ENCODE data around the gene RBM26. TPM values are rescaled to one million over a fixed set of nuclear protein-coding genes. Genes with fewer than 3 reads are reported as not detected.
A peak's percentile ranks its signal among the peaks of the same experiment; 100 is the strongest.
"Not testable (repeated sequence)": the region's sequence is repeated elsewhere in the genome, so short reads cannot be mapped to it uniquely, and the experiment has no call there.

Gene RBM26
- total RNA-seq, 2 donors from 2014 or later, result 62.5 to 69.2 TPM

GRCh38 chr13:79297128-79297527 is 108.9 kb downstream of the RBM26 start:
- Mint-ChIP-seq H3K4me3 (no peak overlapping the region), H3K4me1 (ENCODE audit: low read depth) (no peaks in the 10 kb centered on the region), H3K9me3 (peaks cover 1 to 2% of the 10 kb centered on the region in 2 donors), H3K36me3 (ENCODE audit: insufficient read depth in 2 of 2) (peaks cover 0 to 2% of the 10 kb centered on the region in 2 donors), H3K27me3 (ENCODE audit: low read depth) (peaks cover 19% of the 10 kb centered on the region), H3K27ac (no peak overlapping the region)
- no peak for DNase-seq
- no peak for ATAC-seq (replicated peaks in 1 of 2)

DNA sequence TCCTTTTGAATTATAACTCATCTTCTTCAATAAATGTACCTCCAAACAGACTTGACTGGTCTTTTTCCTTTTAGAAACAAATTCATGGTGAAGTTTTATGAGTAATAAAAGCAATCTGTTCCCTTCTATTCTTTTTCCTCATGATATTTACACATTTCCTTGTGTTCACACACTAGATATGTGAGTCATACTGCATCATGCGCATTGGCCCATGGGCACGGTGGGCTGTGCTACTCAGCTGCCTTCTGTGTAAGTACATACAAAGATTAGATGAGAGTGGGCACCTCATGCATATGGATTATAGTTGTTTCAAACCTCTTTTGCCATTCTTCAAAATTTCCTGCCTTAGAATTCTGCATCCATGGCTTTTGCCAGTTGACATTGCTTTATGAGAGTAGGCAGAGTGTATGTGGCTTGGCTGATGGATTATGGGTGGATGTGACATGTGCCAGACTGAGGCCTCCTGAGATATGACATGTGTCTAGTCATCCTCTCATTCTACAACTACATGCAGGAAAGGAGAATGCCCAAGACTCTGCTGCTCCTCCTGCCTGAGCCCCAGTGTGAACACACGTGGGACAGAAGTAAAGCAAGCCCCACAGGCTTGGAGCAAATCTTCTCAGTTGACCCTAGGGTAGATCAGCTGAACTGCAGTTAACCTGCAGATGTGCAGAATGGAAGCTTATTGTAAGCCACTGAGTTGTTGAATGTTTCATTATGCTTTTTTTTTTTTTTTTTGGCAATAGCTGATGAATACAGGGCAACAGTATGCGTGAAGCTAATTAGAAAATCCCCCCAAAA is 109.9 kb downstream of the RBM26 start:
- Mint-ChIP-seq H3K4me1 (ENCODE audit: low read depth) (no peaks in the 10 kb centered on the region), H3K27me3 (ENCODE audit: low read depth) (peaks cover 10% of the 10 kb centered on the region), H3K9me3 (peaks cover 1% of the 10 kb centered on the region in 2 donors), H3K4me3 (no peak overlapping the region), H3K27ac (no peak overlapping the region), H3K36me3 (ENCODE audit: insufficient read depth in 2 of 2) (peaks cover 0 to 1% of the 10 kb centered on the region in 2 donors)
- DNase-seq (no peak), ATAC-seq (replicated peaks in 1 of 2) (no peak)

- ATAC-seq (replicated peaks in 1 of 2), result no peak
- H3K9me3 Mint-ChIP-seq, result no peaks in the 10 kb centered on the region
- no peak overlapping the region for H3K4me3 Mint-ChIP-seq
- no peak for DNase-seq
- no peaks in the 10 kb centered on the region for H3K36me3 Mint-ChIP-seq (ENCODE audit: insufficient read depth in 2 of 2)
- no peak overlapping the region for H3K27ac Mint-ChIP-seq
- no peaks in the 10 kb centered on the region for H3K4me1 Mint-ChIP-seq (ENCODE audit: low read depth)
- peaks cover 6% of the 10 kb centered on the region for H3K27me3 Mint-ChIP-seq (ENCODE audit: low read depth)
Observed at GRCh38 chr13:79290595-79291244, 115.3 kb downstream of the RBM26 start.

DNA sequence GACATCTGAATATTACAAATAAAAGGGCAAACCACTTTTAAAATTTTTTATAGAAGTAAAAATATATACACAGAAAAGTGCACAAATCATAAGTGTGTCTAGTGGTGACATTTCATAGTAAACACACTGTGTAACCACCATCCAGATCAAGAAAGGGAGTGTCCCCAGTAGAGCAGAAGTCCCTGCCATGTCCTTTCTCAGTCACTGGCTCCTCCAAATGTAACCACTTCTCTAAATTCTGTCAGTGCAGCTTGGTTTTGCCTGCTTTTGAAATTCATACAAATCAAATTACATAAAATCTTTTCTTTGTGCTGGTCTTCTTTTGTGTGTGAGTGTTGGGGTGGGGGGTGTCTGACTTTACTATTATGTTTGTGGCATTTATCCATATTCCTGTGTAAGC is 116.5 kb downstream of the RBM26 start:
- no peaks in the 10 kb centered on the region for H3K4me1 Mint-ChIP-seq (ENCODE audit: low read depth)
- no peaks in the 10 kb centered on the region for H3K36me3 Mint-ChIP-seq (ENCODE audit: insufficient read depth in 2 of 2)
- DNase-seq (no peak), ATAC-seq (replicated peaks in 1 of 2) (no peak)
- H3K9me3 Mint-ChIP-seq, result no peaks in the 10 kb centered on the region
- no peak overlapping the region for H3K4me3 Mint-ChIP-seq
- no peaks in the 10 kb centered on the region for H3K27me3 Mint-ChIP-seq (ENCODE audit: low read depth)
- no peak overlapping the region for H3K27ac Mint-ChIP-seq

GRCh38 chr13:79287939-79288795 is 117.9 kb downstream of the RBM26 start:
- Mint-ChIP-seq H3K9me3 (no peaks in the 10 kb centered on the region), H3K27ac (no peak overlapping the region), H3K27me3 (ENCODE audit: low read depth) (no peaks in the 10 kb centered on the region), H3K36me3 (ENCODE audit: insufficient read depth in 2 of 2) (no peaks in the 10 kb centered on the region), H3K4me1 (ENCODE audit: low read depth) (no peaks in the 10 kb centered on the region), H3K4me3 (no peak overlapping the region)
- ATAC-seq (replicated peaks in 1 of 2), result no peak
- DNase-seq, result no peak

DNA sequence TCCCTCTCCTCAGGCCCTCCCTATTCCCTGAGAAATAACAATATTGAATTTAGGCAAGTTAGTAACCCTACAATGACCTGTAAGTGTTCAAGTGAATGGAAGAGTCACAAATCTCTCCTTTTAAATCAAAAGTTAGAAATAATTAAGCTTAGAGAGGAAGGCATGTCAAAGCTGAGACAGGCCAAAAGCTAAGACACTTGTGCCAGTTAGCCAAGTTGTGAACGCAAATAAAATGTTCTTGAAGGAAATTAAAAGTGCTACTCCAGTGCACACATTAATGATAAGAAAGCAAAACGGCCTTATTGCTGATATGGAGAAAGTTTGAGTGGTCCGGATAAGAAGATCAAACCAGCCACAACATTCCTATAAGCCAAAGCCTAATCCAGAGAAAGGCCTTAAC is 120.9 kb downstream of the RBM26 start:
- ATAC-seq (replicated peaks in 1 of 2) (no peak), DNase-seq (no peak)
- Mint-ChIP-seq H3K9me3 (no peaks in the 10 kb centered on the region), H3K4me1 (ENCODE audit: low read depth) (no peaks in the 10 kb centered on the region), H3K36me3 (ENCODE audit: insufficient read depth in 2 of 2) (no peaks in the 10 kb centered on the region), H3K27me3 (ENCODE audit: low read depth) (no peaks in the 10 kb centered on the region), H3K4me3 (no peak overlapping the region), H3K27ac (no peak overlapping the region)

DNA sequence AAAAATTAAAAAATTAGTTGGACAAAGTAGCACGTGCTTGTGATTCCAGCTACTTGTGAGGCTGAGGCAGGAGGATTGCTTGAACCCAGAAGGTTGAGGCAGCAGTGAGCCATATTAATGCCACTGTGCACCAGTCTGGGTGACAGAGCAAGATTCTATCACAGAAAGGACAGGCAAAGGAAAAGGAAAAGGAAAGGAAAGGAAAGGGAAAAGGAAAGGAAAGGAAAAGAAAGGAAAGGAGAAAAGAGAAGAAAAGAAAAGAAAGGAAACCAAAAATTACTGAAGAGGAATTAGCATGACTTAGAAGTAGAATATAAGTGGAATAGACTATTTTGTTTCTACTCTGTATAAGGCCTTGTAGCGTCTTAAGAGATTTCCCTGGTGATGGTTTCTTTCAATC is 122.3 kb downstream of the RBM26 start:
- DNase-seq (no peak), ATAC-seq (replicated peaks in 1 of 2) (no peak)
- Mint-ChIP-seq H3K9me3 (no peaks in the 10 kb centered on the region), H3K36me3 (ENCODE audit: insufficient read depth in 2 of 2) (no peaks in the 10 kb centered on the region), H3K4me3 (no peak overlapping the region), H3K27me3 (ENCODE audit: low read depth) (no peaks in the 10 kb centered on the region), H3K27ac (no peak overlapping the region), H3K4me1 (ENCODE audit: low read depth) (no peaks in the 10 kb centered on the region)

- no peak overlapping the region for H3K27ac Mint-ChIP-seq
- no peak overlapping the region for H3K4me3 Mint-ChIP-seq
- no peaks in the 10 kb centered on the region for H3K27me3 Mint-ChIP-seq (ENCODE audit: low read depth)
- no peaks in the 10 kb centered on the region for H3K4me1 Mint-ChIP-seq (ENCODE audit: low read depth)
- no peaks in the 10 kb centered on the region for H3K9me3 Mint-ChIP-seq
- H3K36me3 Mint-ChIP-seq (ENCODE audit: insufficient read depth in 2 of 2), result no peaks in the 10 kb centered on the region
- peak in 1 of 2 donors; percentile 33 for ATAC-seq (replicated peaks in 1 of 2)
- no peak for DNase-seq
Observed at GRCh38 chr13:79282976-79283375, 123.1 kb downstream of the RBM26 start.

DNA sequence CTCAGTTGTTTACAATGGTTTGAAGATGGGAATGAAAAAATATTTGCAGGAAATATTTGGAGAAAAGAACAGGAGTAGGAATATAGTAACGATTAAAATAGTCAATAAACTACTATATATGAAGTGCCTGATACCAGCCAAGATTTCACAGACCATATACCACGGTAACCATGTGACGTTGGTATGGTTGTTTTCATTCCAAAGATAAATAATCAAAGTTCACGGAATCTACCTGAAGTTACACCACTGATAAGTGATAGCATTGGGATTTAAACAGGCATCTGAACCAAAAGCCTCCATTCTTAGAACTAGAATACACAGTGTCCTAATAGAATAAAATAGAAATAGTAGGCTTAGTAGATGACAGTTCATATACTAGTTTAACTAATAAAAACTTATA is 123.5 kb downstream of the RBM26 start:
- DNase-seq (no peak), ATAC-seq (replicated peaks in 1 of 2) (no peak)
- Mint-ChIP-seq H3K27me3 (ENCODE audit: low read depth) (no peaks in the 10 kb centered on the region), H3K36me3 (ENCODE audit: insufficient read depth in 2 of 2) (no peaks in the 10 kb centered on the region), H3K4me3 (no peak overlapping the region), H3K9me3 (no peaks in the 10 kb centered on the region), H3K27ac (no peak overlapping the region), H3K4me1 (ENCODE audit: low read depth) (no peaks in the 10 kb centered on the region)

DNA sequence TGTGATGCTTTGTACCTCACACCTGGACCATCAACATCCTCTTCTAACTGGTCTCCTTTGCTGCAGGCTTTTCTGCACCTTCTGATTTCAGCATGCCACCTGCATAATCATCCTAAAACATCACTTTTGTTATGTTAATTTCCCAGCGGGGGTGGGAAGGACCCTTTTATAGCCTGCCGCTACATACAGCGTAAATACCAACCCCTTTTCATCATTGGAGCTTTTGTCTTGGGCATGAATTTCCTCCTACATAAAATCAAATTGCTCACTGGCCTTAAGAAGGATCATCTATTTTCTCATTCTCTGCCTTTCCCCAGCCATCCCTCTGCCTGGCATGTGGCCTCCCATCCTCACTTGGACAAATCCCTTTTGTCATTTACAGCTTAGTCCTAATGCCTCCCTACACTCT is 124.7 kb downstream of the RBM26 start:
- Mint-ChIP-seq H3K36me3 (ENCODE audit: insufficient read depth in 2 of 2) (no peaks in the 10 kb centered on the region), H3K27ac (no peak overlapping the region), H3K27me3 (ENCODE audit: low read depth) (no peaks in the 10 kb centered on the region), H3K4me3 (no peak overlapping the region), H3K9me3 (no peaks in the 10 kb centered on the region), H3K4me1 (ENCODE audit: low read depth) (no peaks in the 10 kb centered on the region)
- DNase-seq (no peak), ATAC-seq (replicated peaks in 1 of 2) (no peak)

DNA sequence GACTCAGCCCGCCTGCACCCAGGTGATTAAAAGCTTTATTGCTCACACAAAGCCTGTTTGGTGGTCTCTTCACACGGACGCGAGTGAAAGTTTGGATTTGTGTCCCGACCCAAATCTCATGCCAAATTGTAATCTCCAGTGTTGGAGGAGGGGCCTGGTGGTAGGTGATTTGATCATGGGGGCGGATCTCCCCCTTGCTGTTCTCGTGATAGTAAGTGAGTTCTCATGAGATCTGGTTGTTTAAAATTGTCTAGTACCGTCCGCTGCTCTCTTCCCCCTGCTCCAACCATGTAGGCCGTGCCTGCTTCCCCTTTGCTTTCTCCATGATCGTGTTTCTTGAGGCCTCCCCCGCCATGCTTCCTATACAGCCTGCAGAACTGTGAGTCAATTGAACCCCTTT is 126.3 kb downstream of the RBM26 start:
- not testable (repeated sequence) for H3K4me1 Mint-ChIP-seq (ENCODE audit: low read depth); DNase-seq; H3K9me3 Mint-ChIP-seq; H3K4me3 Mint-ChIP-seq; H3K36me3 Mint-ChIP-seq (ENCODE audit: insufficient read depth in 2 of 2); H3K27me3 Mint-ChIP-seq (ENCODE audit: low read depth); ATAC-seq (replicated peaks in 1 of 2); H3K27ac Mint-ChIP-seq

- Mint-ChIP-seq H3K4me3 (no peak overlapping the region), H3K27me3 (ENCODE audit: low read depth) (no peaks in the 10 kb centered on the region), H3K27ac (no peak overlapping the region), H3K36me3 (ENCODE audit: insufficient read depth in 2 of 2) (no peaks in the 10 kb centered on the region), H3K9me3 (peaks cover 0 to under 1% of the 10 kb centered on the region in 2 donors), H3K4me1 (ENCODE audit: low read depth) (no peaks in the 10 kb centered on the region)
- DNase-seq (no peak), ATAC-seq (replicated peaks in 1 of 2) (no peak)
Observed at GRCh38 chr13:79273045-79273444, 133.0 kb downstream of the RBM26 start.

DNA sequence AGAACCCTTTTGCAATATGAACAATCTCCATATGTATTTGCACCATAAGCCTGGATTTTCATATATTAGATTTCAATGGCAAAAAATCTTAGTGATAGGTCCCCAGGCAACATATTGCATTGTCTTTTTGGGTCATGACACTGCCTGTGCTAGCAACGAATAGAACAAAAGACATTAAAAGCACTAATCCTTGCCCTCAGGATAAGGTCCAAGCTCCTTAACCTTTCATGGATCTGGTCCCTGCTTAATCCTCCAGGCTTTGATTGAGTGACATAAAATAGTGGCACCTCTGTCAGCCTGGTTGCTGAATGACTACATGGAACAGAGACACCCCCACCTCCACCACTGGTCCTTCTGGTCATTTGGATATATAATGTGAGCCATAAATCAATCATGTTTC is 134.4 kb downstream of the RBM26 start:
- H3K4me3 Mint-ChIP-seq, result no peak overlapping the region

More for the DNA sequence above, 134.4 kb downstream of the RBM26 start:
- no peaks in the 10 kb centered on the region for H3K36me3 Mint-ChIP-seq (ENCODE audit: insufficient read depth in 2 of 2)
- no peaks in the 10 kb centered on the region for H3K27me3 Mint-ChIP-seq (ENCODE audit: low read depth)
- H3K4me1 Mint-ChIP-seq (ENCODE audit: low read depth), result no peaks in the 10 kb centered on the region
- no peak overlapping the region for H3K27ac Mint-ChIP-seq
- peaks cover 0 to 2% of the 10 kb centered on the region in 2 donors for H3K9me3 Mint-ChIP-seq
- DNase-seq, result no peak
- no peak for ATAC-seq (replicated peaks in 1 of 2)

Data from activated T-cell treated with anti-CD3 and anti-CD28 coated beads, Interleukin-2, amount 50 U/mL, for 72 hours (primary cell).